ENCODE measurements around the gene SP140L. TPM values are rescaled to one million over a fixed set of nuclear protein-coding genes. Genes with fewer than 3 reads are reported as not detected.

Gene SP140L
- total and polyA plus RNA-seq, 7 donors: 1.6 to 6.7 (median 3.7) TPM

GRCh38 chr2:230327418-230328154 lies 593 bp downstream of the SP140L start:
- intact Hi-C loops (cut with DNase I): loop anchor here in 1 of 2 donors (5.0 kb wide), 1 partner anchor 85 kb away; no protein-coding TSS in a partner anchor
- no peak for TF ChIP-seq CTCF (IDR thresholded peaks at IDR 0.05)
- DNase-seq: no peak
- WGBS, 3 donors: 52 to 65% (median 53%) methylated on average over 5 of the region's 5 CpGs
- H3K4me1 ChIP-seq: peaks cover 8% of the 10 kb centered on the region
- H3K4me3 ChIP-seq: peak overlapping the region; percentile 68
- no peaks in the 10 kb centered on the region for H3K27me3 ChIP-seq (ENCODE audit: insufficient read depth in 3 of 3, low read length in 2 of 3)
- peak in 1 of 4 donors; percentile 45 for ATAC-seq
- H3K36me3 ChIP-seq (ENCODE audit: insufficient read depth in 1 of 2, low read depth in 1 of 2): no peaks in the 10 kb centered on the region
- peak overlapping the region; percentile 64 for H3K27ac ChIP-seq
- no peaks in the 10 kb centered on the region for H3K9me3 ChIP-seq

GRCh38 chr2:230328155-230328458 lies 1.1 kb downstream of the SP140L start:
- WGBS, 3 donors: 91 to 95% (median 94%) methylated on average over 8 of the region's 8 CpGs
- ATAC-seq (no peak), DNase-seq (no peak)
- Histone ChIP-seq H3K4me3 (peak overlapping the region; percentile 68), H3K9me3 (no peaks in the 10 kb centered on the region), H3K36me3 (ENCODE audit: insufficient read depth in 1 of 2, low read depth in 1 of 2) (no peaks in the 10 kb centered on the region), H3K4me1 (peaks cover 8% of the 10 kb centered on the region), H3K27ac (no peak overlapping the region), H3K27me3 (ENCODE audit: insufficient read depth in 3 of 3, low read length in 2 of 3) (no peaks in the 10 kb centered on the region)
- intact Hi-C loops (cut with DNase I): loop anchor here in 1 of 2 donors (5.0 kb wide), 1 partner anchor 84 kb away; no protein-coding TSS in a partner anchor
- no peak for TF ChIP-seq CTCF (IDR thresholded peaks at IDR 0.05)

GRCh38 chr2:230329946-230330605 lies 3.1 kb downstream of the SP140L start:
- WGBS, 3 donors: 67 to 82% (median 72%) methylated on average over 7 of the region's 7 CpGs
- H3K4me3 ChIP-seq: no peak overlapping the region
- peaks cover 8% of the 10 kb centered on the region for H3K4me1 ChIP-seq
- no peaks in the 10 kb centered on the region for H3K27me3 ChIP-seq (ENCODE audit: insufficient read depth in 3 of 3, low read length in 2 of 3)
- DNase-seq: no peak
- no peak overlapping the region for H3K27ac ChIP-seq
- H3K9me3 ChIP-seq: no peaks in the 10 kb centered on the region
- intact Hi-C loops (cut with DNase I): loop anchor here in 1 of 2 donors (5.0 kb wide), 1 partner anchor 82 kb away; no protein-coding TSS in a partner anchor
- TF ChIP-seq CTCF (IDR thresholded peaks at IDR 0.05): no peak
- H3K36me3 ChIP-seq (ENCODE audit: insufficient read depth in 1 of 2, low read depth in 1 of 2): peaks cover 0 to 3% of the 10 kb centered on the region in 2 donors
- no peak for ATAC-seq

GRCh38 chr2:230330725-230331124 lies 3.7 kb downstream of the SP140L start:
- DNase-seq (no peak), ATAC-seq (peak in 2 of 4 donors; percentile 46 to 77)
- peaks cover 8% of the 10 kb centered on the region for H3K4me1 ChIP-seq
- 54 to 62% (median 56%) methylated on average over 7 of the region's 7 CpGs for WGBS, 3 donors
- intact Hi-C loops (cut with DNase I): no loop called here
- TF ChIP-seq CTCF (IDR thresholded peaks at IDR 0.05): no peak
- H3K36me3 ChIP-seq (ENCODE audit: insufficient read depth in 1 of 2, low read depth in 1 of 2): peaks cover 0 to 3% of the 10 kb centered on the region in 2 donors
- no peaks in the 10 kb centered on the region for H3K9me3 ChIP-seq
- no peak overlapping the region for H3K27ac ChIP-seq
- no peak overlapping the region for H3K4me3 ChIP-seq
- no peaks in the 10 kb centered on the region for H3K27me3 ChIP-seq (ENCODE audit: insufficient read depth in 3 of 3, low read length in 2 of 3)
